NCI-H2081 (cell line): Measurements from ENCODE around the gene FAM221B.

Experiments
- DNase-seq, 2 experiments: peaks; one replicate each; lab custom pipeline; 2025; lab: John Stamatoyannopoulos, UW

The FAM221B gene

DNA sequence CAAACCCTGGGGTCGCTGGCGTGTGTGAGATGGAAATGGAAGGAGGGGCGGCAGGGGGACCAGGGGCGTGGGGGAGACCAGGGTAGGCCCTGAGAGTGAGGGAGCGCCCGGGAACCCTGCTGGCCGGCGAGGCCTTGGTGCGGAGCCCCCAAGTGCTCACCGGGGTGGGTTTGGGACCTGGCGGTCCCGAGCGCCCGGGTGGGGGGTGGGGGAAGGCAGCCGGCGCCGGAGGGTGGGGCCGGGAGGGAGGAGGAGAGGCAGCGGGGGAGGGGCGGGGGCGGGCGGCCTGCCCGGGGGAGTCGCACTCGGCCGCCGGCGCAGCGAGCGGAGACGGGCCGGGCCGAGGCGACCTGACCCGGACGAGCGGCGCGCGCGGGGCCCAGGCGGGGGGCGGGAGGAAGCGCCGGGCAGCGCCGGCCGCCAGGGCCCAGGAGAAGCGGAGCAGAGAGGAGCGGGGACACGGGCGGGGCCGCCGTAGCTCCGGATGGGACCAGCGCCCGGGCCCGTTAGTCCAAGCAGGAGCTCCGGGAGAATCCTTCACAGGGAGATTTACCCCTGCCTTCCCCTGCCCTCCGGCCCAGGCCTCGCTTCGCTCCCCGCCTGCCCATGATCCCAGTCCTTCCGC is 37.1 kb downstream of the FAM221B start, which contains the start of gene NPR2:
Gene NPR2, plus strand, starts transcription at position 295 of the 625 bp plus-strand sequence. CDS start 818 bp downstream, outside the sequence.
- DNase-seq: no peak

DNA sequence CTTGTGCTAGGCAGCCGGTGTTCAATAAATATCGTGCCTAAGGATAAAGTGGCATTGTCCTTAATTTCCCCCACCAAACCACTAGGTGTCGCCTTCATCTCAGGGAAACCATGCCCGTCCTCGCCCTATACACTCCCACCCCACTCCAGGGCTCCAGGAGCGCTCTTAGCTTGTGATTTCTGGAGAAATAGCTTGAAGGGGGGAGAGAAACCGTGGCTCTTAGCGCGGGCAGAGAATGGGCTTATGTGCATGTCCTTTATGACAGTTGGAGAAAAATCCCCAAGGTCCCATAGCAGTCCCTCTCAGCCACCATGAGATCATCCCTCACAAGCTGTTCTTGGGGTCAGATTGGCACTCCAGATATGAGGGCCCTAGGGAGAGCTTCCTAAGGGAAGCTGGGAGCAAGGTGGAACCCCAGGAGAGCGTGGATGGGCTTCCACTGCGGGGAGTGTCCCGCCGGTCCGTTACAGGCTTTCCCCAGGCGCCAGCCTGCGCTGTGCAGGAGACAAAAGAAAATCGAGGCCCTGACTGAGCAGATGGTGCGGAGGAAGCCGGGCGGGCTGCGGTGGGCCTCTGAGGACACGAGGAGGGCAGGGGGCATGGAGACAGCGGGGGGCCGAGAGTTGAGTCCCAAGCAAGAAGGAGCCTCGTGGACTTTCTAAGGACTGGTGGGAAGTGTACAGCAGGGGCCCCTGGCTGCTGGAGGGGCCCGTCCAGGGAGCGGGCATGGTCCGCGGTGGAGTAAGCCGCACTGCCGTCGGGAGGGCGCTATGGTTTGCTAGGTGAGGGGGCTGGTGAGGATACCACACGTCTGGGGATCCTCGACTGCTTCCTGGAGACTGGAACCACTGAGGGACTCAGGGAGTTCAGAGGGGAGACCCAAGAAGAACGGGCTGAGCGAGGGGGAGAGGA is 37.9 kb downstream of the FAM221B start:
- peak; percentile 81 to 82 for DNase-seq

DNA sequence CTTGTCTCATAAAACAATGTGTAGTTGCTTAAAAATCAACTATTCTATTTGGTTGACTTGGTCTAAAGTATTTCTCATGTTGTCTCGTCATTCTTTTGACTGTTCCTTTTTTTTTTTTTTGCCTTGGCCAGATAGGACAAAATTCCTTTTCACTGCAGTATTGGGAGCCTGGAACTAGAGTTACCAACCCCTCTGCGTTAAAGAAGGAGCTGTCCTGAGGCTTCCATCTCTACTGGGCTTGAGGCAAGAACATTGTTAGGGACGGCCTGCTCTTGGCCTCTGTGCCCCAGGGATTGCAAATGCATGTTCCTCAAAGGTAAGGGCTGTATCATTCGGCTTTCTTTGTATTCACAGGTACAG is 38.5 kb downstream of the FAM221B start:
- no peak for DNase-seq

DNA sequence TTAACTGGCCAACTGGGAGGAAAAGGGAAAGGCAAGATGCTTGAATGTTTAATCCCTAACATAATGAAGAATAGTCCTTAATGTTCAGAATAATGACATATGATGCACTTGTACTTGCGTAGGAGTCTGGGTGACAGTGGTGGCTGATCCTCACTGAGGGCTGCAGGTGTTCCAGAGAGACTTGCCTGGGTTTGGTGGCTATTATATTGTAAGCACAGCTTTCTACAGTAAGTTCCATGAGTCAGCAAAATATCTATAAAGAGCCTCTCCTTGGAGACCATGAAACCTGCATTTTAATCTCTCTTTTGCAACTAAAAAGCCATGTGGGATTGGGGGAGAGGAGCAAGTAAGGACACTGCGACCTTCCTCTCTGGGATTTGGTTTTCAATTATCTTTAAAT is 39.0 kb downstream of the FAM221B start:
- DNase-seq: no peak

DNA sequence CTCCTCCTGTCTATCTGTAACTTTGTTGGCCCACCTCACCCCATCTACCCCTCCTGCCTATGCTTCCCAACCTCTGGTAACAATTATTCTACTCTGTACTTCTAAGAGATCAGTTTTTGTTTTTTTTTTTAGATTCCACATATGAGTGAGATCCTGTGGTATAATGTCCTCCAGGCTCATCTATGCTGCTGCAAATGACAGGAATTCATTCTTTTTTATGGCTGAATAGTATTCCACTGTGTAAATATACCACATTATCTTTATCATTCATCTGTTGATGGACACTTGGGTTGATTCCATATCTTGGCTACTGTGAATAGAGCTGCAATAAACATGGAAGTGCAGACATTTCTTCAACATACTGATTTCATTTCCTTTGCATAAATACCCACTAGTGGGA is 45.1 kb downstream of the FAM221B start:
- DNase-seq: no peak

DNA sequence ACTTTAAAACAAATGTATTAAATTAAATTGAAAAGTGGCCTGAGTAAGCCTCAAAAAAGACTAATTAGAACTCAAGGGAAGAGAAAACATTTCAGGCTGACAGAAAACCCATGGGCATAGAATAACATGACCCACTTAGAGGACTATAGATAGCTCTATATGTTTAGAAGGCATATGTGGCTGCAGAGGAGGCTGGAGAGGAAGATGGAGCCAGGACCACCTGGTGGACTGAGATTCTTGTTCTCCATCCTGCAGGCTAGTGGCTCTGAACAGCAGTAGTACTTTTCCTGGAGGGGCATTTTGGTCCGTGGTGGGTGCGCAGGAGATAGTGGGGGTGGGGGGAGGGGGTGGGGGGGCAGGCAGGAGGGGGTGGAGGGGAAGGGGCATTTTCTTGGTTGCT is 47.5 kb downstream of the FAM221B start:
- no peak for DNase-seq

DNA sequence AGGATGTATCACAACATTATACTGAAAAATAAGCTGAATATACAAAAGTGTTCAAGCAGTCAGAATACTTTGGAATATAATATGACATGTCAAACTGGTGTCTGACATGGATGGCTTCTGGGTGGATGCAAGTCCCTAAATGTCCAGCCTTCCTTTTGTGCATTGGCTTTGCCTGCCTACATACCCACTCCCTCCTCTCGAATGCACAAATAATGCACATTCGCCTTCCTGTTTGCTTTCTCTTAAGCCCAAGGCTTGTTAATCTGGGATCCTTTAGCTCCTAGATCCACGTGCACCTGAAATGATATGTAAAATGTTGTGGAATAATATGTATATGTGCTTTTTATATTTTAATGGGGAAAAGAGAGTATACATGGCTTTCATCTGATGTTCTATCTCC is 50.0 kb downstream of the FAM221B start:
- no peak for DNase-seq

DNA sequence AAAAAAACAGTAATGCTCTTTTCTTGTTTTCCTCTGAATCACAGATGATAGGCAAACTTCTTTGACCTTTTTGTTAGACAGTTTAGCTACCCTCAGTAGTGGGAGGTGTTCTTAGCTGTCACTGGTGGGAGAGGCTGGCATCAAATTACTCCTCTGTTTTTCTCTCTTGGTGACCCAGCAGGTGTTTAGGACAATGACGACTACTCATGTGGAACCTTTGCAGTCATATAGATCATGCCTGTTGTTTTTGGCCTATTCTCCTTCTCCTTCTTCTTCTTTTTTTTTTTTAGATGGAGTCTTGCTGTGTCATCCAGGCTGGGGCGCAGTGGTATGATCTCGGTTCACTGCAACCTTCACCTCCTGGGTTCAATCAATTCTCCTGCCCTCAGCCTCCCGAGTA is 52.5 kb downstream of the FAM221B start:
- DNase-seq: peak; percentile 68 to 92

DNA sequence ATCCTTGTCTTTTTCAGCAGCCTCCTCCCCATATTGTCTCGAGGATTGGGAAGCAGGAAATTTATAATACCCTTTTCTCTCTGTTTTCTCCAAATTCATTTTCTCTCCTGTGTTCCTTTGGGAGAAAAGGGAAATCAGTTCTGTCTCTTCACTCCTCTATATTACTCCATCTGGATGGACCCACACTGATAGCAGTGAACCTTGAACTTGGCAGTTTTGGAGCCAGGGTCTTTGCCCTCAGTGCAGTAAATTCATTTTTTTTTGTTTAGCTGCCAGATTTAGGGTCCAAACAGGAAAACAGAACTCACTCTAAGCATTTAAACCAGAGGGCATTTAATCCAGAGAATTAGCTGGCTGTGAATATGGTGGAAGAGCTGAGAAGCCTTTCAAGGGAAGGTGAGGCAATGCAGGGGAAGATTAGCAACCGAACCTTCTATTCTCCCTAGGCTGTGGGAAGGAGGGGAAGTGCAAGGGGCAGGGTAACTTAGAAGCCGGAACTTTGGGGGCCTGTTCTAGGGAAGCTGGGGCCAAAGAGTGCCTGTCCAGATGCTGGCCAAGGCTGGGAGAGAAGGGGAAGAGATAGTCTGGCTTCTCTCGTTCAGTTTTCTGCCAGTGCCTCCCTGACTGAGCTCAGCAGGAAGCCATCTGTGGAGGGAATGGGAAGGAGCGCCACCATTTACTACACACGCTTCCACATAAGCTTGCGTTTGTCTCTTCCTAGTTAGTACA is 53.5 kb downstream of the FAM221B start:
- peak in 1 of 2 experiments; percentile 65 for DNase-seq

DNA sequence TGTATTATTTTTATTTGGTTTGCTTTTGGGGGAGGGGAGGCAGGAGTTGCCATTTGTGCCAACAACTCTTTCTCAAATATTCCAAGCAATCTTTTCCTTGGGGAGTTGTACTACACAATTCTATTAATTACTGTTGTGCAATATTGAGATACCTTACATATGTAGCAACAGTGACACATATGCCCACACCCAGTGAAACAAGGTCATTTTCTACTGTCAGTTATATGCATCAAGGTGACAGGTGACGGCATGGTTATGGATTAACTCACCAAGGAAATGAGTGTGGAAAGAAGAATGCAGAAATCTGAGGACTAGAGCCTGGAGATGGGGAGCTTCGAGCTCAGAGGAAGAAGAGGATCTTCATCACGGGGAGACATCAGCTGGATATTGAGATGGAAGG is 56.6 kb downstream of the FAM221B start:
- peak in 1 of 2 experiments; percentile 73 for DNase-seq

DNA sequence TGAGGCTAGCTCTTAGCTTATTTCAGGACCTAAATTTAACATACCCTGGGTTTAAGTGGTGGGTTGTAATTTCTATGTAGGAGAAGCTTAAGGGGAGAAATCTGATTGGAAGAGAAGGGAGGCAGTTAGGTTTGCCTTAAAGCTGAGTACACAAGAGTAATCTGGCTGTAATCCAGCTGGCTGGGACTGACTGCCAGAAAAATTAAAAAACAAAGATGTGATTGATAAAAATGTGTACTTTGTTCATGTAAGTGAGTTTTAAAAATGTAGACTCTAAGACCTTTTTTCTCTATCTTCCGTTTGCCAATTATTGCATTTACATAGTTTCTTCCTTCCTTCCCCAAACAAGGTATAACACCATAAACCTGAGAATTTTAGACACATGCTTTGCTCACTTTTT is 57.0 kb downstream of the FAM221B start:
- peak; percentile 87 to 97 for DNase-seq

DNA sequence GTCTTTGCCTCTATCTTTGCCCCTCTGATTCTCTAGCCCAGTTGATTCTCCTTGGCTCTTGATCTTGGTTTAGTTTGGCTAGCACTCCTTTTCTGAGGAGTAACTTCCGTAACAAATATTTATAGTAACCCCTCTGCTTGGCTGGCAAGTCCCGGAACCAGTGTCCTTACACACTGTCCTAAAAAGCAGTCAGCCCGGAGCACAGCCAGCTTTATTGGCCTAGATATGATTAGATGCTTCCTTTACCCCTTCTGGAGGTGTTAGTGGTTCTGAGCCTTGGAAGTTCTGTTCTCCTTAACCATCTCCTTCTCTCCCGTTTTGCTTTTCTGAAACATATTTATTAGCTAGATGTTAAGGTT is 57.5 kb downstream of the FAM221B start:
- DNase-seq: peak in 1 of 2 experiments; percentile 62

DNA sequence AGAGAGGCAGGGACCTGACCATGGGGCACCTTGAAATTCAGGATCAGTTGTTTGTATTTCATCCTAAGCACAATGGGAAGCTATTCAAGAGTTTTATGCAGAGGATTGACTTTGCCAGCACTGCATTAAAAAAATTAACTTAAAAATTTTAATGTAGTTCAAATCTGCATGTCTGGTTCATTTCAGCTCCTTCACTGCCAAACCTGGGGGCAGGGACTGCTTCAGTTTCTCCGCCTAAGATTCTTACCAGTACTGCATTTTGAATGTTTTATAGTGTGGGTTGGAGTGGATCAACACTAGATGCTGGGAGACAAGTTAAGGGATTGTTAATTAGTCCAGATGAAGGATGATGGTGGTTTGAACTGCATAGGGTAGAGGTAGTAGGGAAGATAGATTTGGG is 58.8 kb downstream of the FAM221B start:
- DNase-seq: no peak

DNA sequence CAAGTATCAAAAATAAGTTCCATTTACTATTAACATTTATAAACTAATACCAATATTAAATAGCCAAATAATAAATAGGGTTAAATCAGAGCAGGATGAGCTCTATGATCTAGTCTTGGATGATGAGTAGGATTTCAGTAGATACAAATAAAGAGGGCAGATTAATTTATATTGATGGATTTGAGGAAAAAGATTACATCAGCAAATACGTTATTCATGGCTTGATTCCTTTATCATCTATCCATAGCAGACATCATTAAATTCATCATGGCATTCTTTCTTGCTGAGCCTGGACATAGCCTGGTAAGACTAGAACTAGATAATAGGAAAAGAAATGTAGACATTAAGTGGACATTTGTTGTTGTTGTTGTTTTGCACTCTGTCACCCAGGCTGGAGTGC is 61.1 kb downstream of the FAM221B start:
- DNase-seq: no peak

DNA sequence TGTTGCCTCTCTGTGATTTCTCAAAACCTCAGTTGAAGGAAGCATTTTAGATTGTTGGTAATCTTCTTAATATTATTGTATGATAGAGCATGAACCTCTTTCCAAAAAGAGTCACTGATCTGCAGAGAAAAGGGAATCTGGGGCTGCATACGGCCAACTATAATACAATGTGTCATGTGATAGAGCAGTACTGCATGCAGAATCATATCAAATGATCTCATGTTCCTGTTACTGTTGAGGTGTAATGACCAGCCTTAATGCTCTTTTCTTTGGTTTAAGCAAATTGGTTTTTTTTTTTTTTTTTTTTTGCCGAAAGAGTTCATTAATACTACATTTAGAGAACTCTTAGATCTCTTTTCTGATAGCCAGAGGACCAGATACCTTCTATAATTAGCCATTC is 61.5 kb downstream of the FAM221B start:
- no peak for DNase-seq
